GM12891 (cell line): ENCODE data around the gene PLAU.

Experiments
- PAX5 ChIP-seq: IDR thresholded peaks from 2 replicates; pipeline ENCODE4 v1.6.1; 2011; ENCODE audit warnings: low read length, moderate library complexity, mild to moderate bottlenecking; ENCODE audit not compliant: insufficient read depth, severe bottlenecking
- POLR2A ChIP-seq: IDR thresholded peaks from 2 replicates; pipeline ENCODE4 v1.6.1; 2011; ENCODE audit warnings: low read depth, low read length, control low read depth
- POLR2AphosphoS5 ChIP-seq: IDR thresholded peaks from 2 replicates; pipeline ENCODE4 v1.6.1; 2011; ENCODE audit warnings: low read depth, low read length, control low read depth

DNA sequence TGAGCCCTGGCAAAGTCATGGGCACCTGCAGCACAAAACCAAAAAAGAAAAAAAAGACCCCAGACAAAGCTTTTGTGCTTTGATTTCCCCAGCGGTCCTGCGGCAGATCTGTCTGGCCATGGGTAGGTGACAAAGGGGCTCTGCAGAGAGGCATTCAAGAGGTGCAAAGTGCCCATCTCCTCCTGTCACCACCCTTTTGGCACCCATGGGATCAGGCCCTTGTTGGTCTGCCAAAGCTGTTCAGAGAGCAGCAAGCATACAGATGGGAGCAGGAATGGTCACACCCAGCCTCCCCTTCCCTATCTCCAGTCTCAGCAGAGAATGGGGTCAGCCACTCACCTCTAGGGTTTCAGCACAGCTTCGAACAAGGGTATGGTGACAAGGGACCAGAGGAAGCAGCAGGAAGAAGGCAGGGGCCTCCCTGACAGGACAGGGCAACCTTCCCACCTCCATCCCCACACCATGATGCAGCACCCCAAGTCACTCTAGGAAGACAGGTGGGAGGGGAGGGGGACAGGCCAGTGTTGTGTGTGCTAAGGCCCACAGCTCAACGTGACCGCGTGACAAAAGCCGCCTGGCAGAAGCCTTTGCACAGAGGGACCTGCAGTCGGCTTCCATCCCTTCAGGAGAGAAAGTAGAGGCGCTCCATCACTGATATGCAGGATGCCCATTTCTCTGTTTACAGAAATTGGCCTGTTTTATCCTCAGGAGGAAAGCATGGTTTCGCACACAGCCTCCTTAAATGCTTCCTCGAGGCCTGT is 42.9 kb upstream of the PLAU start:
- TF ChIP-seq POLR2A (no peak), POLR2AphosphoS5 (no peak), PAX5 (no peak)
